ENCODE results near the gene CACNA2D1. TPM values are rescaled to one million over a fixed set of nuclear protein-coding genes. Genes with fewer than 3 reads are reported as not detected.

Gene CACNA2D1
- total and polyA plus RNA-seq, 9 of the 15 experiments (the other 6 are each of a cell fraction or from before 2014, with no cell fraction given): 0.49 TPM; not detected in 8

DNA sequence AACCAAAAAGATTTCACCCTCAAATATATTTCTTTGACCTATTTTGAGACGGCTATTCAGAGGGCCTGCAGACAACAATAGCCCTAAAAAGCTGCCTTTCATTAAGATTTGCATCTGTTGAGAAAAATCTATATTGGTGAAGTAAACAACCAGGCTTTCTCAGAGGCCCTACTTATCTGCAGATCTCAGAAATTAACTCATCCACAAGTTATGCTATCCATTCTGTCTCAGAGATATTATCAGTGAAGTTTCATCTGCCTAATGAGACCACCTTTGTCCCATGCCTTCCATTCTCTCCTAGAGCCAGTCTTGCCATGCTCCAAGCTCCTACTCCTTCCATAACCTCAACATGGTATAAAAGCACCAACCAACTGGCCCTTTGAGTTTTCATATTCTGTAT is 130.3 kb downstream of the CACNA2D1 start (continued):
- TF ChIP-seq CXXC5 (CRISPR knock-in tag; IDR thresholded peaks at IDR 0.05): no peak
- TF ChIP-seq, protein P1, sequence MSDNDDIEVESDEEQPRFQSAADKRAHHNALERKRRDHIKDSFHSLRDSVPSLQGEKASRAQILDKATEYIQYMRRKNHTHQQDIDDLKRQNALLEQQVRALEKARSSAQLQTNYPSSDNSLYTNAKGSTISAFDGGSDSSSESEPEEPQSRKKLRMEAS (CRISPR knock-in tag; IDR thresholded peaks at IDR 0.05): no peak
- TF ChIP-seq FOXM1 (IDR thresholded peaks at IDR 0.05; ENCODE audit: low read depth): no peak
- no peak for TF ChIP-seq FOXM1 (CRISPR knock-in tag; IDR thresholded peaks at IDR 0.05; ENCODE audit: low read depth)
- TF ChIP-seq CBX3 (IDR thresholded peaks at IDR 0.05; ENCODE audit: borderline replicate concordance in 1 of 2, low read length in 2 of 2): no peak
- no peak for TF ChIP-seq CCNT2 (IDR thresholded peaks at IDR 0.05; ENCODE audit: borderline replicate concordance, extremely low read depth, insufficient read length, low read depth, low read length)

DNA sequence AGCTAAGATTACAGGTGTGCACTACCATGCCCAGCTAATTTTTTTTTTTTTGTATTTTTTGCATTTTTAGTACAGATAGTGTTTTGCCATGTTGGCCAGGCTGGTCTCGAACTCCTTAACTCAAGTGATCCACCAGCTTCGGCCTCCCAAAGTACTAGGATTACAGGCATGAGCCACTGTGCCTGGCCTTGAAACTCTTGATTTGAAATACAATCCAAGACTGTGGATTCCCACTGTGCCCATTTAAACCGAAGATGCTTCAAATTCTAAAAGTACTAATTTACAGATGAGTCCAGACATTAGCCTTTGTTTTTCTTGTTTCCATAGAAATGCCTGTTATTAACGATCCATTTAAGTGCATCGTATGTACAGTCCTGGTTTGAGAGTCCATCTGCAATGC is 130.9 kb downstream of the CACNA2D1 start:
- WGBS (ENCODE audit: insufficient coverage, low coverage, missing lambda C conversion rate): under 1% methylated on average over 5 of the region's 5 CpGs
- no peaks in the 10 kb centered on the region for H3K36me3 ChIP-seq (ENCODE audit: control insufficient read depth, insufficient read depth, low read length)
- peaks cover 3% of the 10 kb centered on the region for H3K9me3 ChIP-seq (replicated peaks; ENCODE audit: control insufficient read depth, insufficient read depth, low read depth, low read length)
- no TSS peak for BruUV-seq (replicated peaks)
- no peak overlapping the region for H3K4me2 ChIP-seq (ENCODE audit: insufficient read depth, low read length)
- H3K4me1 ChIP-seq (replicated peaks in 1 of 2; ENCODE audit: control insufficient read depth in 2 of 2, insufficient read depth in 2 of 2, low read length in 2 of 2): no peaks in the 10 kb centered on the region
- no peak overlapping the region for H2AFZ ChIP-seq (ENCODE audit: low read depth, low read length)
- H3K9ac ChIP-seq (ENCODE audit: insufficient read depth in 1 of 2, low read depth in 2 of 2, low read length in 2 of 2): no peak overlapping the region
- no peaks in the 10 kb centered on the region for H3K79me2 ChIP-seq (ENCODE audit: control insufficient read depth, insufficient read depth, low read length)
- ChIA-PET CTCF (ENCODE audit: low intra/inter-chr PET ratio) (no interaction called here), POLR2A (interaction anchor here (0.6 kb wide), 1 partner anchor 11 kb away, joined by 3 read pairs; no protein-coding TSS in a partner anchor)
- H3K9me1 ChIP-seq (ENCODE audit: control insufficient read depth, insufficient read depth, low read length): no peaks in the 10 kb centered on the region
- intact Hi-C loops (cut with micrococcal nuclease): no loop called here
- ATAC-seq: no peak
- no peak overlapping the region for H3K4me3 ChIP-seq
- TF ChIP-seq CREM (IDR thresholded peaks at IDR 0.05; ENCODE audit: low read depth) (no peak), ZNF586 (CRISPR knock-in tag; conservative IDR thresholded peaks at IDR 0.05) (no peak), TCFL5 (CRISPR knock-in tag; conservative IDR thresholded peaks at IDR 0.05) (no peak)
- no peaks in the 10 kb centered on the region for H3K27me3 ChIP-seq (ENCODE audit: control insufficient read depth in 2 of 2, insufficient read depth in 2 of 2, low read length in 2 of 2)
- no peaks in the 10 kb centered on the region for H4K20me1 ChIP-seq (replicated peaks; ENCODE audit: control insufficient read depth, insufficient read depth, low read length)
- DNase-seq (ENCODE audit: extremely low read depth in 1 of 4, low spot score in 3 of 4): no peak
- in situ Hi-C loops (cut with MboI): no loop called here
- FAIRE-seq: no peak
- H3K27ac ChIP-seq (ENCODE audit: extremely low read depth, low read depth, low read length): no peak overlapping the region

All from K562 (cell line).